HCT116 (cell line): Measurements from ENCODE around the gene ZXDC. TPM values are rescaled to one million over a fixed set of nuclear protein-coding genes. Genes with fewer than 3 reads are reported as not detected.

Experiments
- ATAC-seq: fragments of 200-7000 bp; cut with Tn5 transposase; 2 replicates; pipeline ENCODE4 v1.9.1; 2020; ENCODE audit warnings: mild to moderate bottlenecking, moderate library complexity
- BruUV-seq: library from RNA; stranded (reverse); fragments of 400-500 nt; replicated peaks from 2 replicates; lab custom pipeline; 2021; lab: Mats Ljungman, UMichigan
- CTCF ChIA-PET: fragments of 300-600 bp; sonication (Branson Sonifier 250); formaldehyde crosslinking; loops from one replicate; lab custom pipeline; 2021; ENCODE audit warnings: antibody characterized with exemption; lab: Charles Lee
- POLR2A ChIA-PET: fragments of 300-600, 350-600 bp; sonication (Branson Sonifier 250); formaldehyde crosslinking; loops from one replicate; lab custom pipeline; 2021; ENCODE audit warnings: antibody characterized with exemption; lab: Charles Lee
- RAD21 ChIA-PET, 2 experiments: fragments of 300-600 bp; sonication (Branson Sonifier 250); formaldehyde crosslinking; loops; one replicate each; lab custom pipeline; 2023; ENCODE audit warnings: low total read pairs in 2 of 2; ENCODE audit not compliant: uncharacterized antibody in 2 of 2, unreplicated experiment in 2 of 2, low non-redundant PET in 1 of 2; lab: Charles Lee
- DNase-seq: peaks from one replicate; pipeline ENCODE4 v3.0.0-alpha.2; 2010; ENCODE audit warnings: low read depth, low spot score
- H2AFZ ChIP-seq: fragments of 200-600 bp; shearing (Covaris generic), sonication (generic); 2 replicates; pipeline ENCODE4 v1.6.1; 2017; ENCODE audit warnings: low read depth, mixed run types, mixed read lengths, antibody characterized with exemption, low read length; ENCODE audit not compliant: poor library complexity, severe bottlenecking
- H3K27ac ChIP-seq: 2 replicates; pipeline ENCODE4 v1.5.1; 2012; ENCODE audit warnings: low read depth, low read length
- H3K27me3 ChIP-seq: fragments of 200-600 bp; sonication (generic); 2 replicates; pipeline ENCODE4 v1.6.1; 2016; ENCODE audit warnings: mixed run types, low read length, mixed read lengths; ENCODE audit not compliant: insufficient read depth
- H3K36me3 ChIP-seq, 2 experiments: fragments of 200-500 bp in 1 of 2; fragments of 200-600 bp in 1 of 2; sonication (Bioruptor generic) in 1 of 2; sonication (generic) in 1 of 2; 2 replicates each; pipeline versions ENCODE4 v1.5.1 to v1.6.1; 2014 to 2016; ENCODE audit warnings: low read length in 2 of 2, inconsistent platforms in 1 of 2, mixed read lengths in 1 of 2, mixed run types in 1 of 2; ENCODE audit not compliant: insufficient read depth in 2 of 2, control insufficient read depth in 1 of 2
- H3K4me1 ChIP-seq, 2 experiments: fragments of 200-600 bp in 1 of 2; sonication (generic) in 1 of 2; 2 replicates each; pipeline versions ENCODE4 v1.5.1 to v1.6.1; 2012 to 2017; ENCODE audit warnings: low read length in 2 of 2, inconsistent platforms in 1 of 2, mild to moderate bottlenecking in 1 of 2, mixed read lengths in 1 of 2, mixed run types in 1 of 2, moderate library complexity in 1 of 2; ENCODE audit not compliant: insufficient read depth in 2 of 2, control insufficient read depth in 1 of 2
- H3K4me2 ChIP-seq: fragments of 200-600 bp; sonication (generic); 2 replicates; pipeline ENCODE4 v1.6.1; 2017; ENCODE audit warnings: mixed run types, low read length, mixed read lengths
- H3K4me3 ChIP-seq, 2 experiments: fragments of 200-600 bp in 1 of 2; sonication (generic) in 1 of 2; replicated peaks in 1 of 2; 2 replicates each; pipeline ENCODE4 v1.5.1; 2011 to 2016; ENCODE audit warnings: low read length in 2 of 2, control low read depth in 1 of 2, low read depth in 1 of 2, mild to moderate bottlenecking in 1 of 2, mixed read lengths in 1 of 2, mixed run types in 1 of 2
- H3K79me2 ChIP-seq: fragments of 200-600 bp; sonication (generic); 2 replicates; pipeline ENCODE4 v1.6.1; 2017; ENCODE audit warnings: mild to moderate bottlenecking, mixed run types, low read length, moderate library complexity, mixed read lengths; ENCODE audit not compliant: insufficient read depth
- H3K9ac ChIP-seq: fragments of 200-600 bp; sonication (generic); 2 replicates; pipeline ENCODE4 v1.6.1; 2016; ENCODE audit warnings: low read length, mixed read lengths
- H3K9me2 ChIP-seq: fragments of 200-600 bp; sonication (generic), shearing (Covaris generic); 2 replicates; pipeline ENCODE4 v1.6.1; 2017; ENCODE audit warnings: mixed run types, mild to moderate bottlenecking, moderate library complexity; ENCODE audit not compliant: insufficient read depth
- H3K9me3 ChIP-seq, 2 experiments: fragments of 200-500 bp in 1 of 2; fragments of 200-600 bp in 1 of 2; sonication (Bioruptor generic) in 1 of 2; sonication (generic) in 1 of 2; 2 replicates each; pipeline ENCODE4 v1.6.1; 2014 to 2017; ENCODE audit warnings: low read length in 2 of 2, mixed read lengths in 2 of 2, inconsistent platforms in 1 of 2, low read depth in 1 of 2, mild to moderate bottlenecking in 1 of 2, mixed run types in 1 of 2, moderate library complexity in 1 of 2; ENCODE audit not compliant: control insufficient read depth in 1 of 2, insufficient read depth in 1 of 2
- H4K20me1 ChIP-seq: fragments of 200-600 bp; sonication (generic), shearing (Covaris generic); 2 replicates; pipeline ENCODE4 v1.6.1; 2017; ENCODE audit warnings: mixed run types, mild to moderate bottlenecking, moderate library complexity; ENCODE audit not compliant: insufficient read depth
- CBX3 ChIP-seq: IDR thresholded peaks from 2 replicates; pipeline ENCODE4 v1.6.1; 2012; ENCODE audit warnings: low read depth
- CTCF ChIP-seq, 3 experiments: fragments of 200-600 bp in 1 of 3; sonication (generic) in 1 of 3; IDR thresholded peaks in 2 of 3; conservative IDR thresholded peaks in 1 of 3; 2 replicates each; pipeline ENCODE4 v1.5.1; 2012 to 2017; ENCODE audit warnings: low read depth in 2 of 3, low read length in 2 of 3, antibody characterized with exemption in 1 of 3, borderline replicate concordance in 1 of 3, control low read depth in 1 of 3, mild to moderate bottlenecking in 1 of 3, mixed read lengths in 1 of 3, mixed run types in 1 of 3, moderate library complexity in 1 of 3; ENCODE audit not compliant: insufficient read depth in 1 of 3
- EGR1 ChIP-seq: IDR thresholded peaks from 2 replicates; pipeline ENCODE4 v1.6.1; 2012; ENCODE audit warnings: low read depth
- ELF1 ChIP-seq: IDR thresholded peaks from 2 replicates; pipeline ENCODE4 v1.6.1; 2012; ENCODE audit warnings: low read depth, borderline replicate concordance
- MAX ChIP-seq: IDR thresholded peaks from 2 replicates; pipeline ENCODE4 v1.6.1; 2012
- RAD21 ChIP-seq: IDR thresholded peaks from 2 replicates; pipeline ENCODE4 v1.6.1; 2012; ENCODE audit warnings: low read depth, mild to moderate bottlenecking
- REST ChIP-seq: IDR thresholded peaks from 2 replicates; pipeline ENCODE4 v1.6.1; 2012; ENCODE audit warnings: low read depth
- SP1 ChIP-seq: IDR thresholded peaks from 2 replicates; pipeline ENCODE4 v1.6.1; 2012; ENCODE audit warnings: low read depth
- YY1 ChIP-seq: IDR thresholded peaks from 2 replicates; pipeline ENCODE4 v1.6.1; 2011; ENCODE audit warnings: low read length, low read depth, moderate library complexity, mild to moderate bottlenecking; ENCODE audit not compliant: insufficient replicate concordance; ENCODE audit errors: extremely low read depth
- ZFX ChIP-seq: fragments of 450-650 bp; IDR thresholded peaks from 2 replicates; pipeline ENCODE4 v1.6.1; 2017
- ZNF274 ChIP-seq: fragments of 200-500 bp; sonication (Bioruptor generic); IDR thresholded peaks from 2 replicates; pipeline ENCODE4 v1.6.1; 2014; ENCODE audit warnings: mild to moderate bottlenecking, low read depth, low read length, inconsistent platforms
- intact Hi-C: fragments of 100-400 bp; cut with micrococcal nuclease; formaldehyde crosslinking; loops from 2 replicates; pipeline ENCODE4 v1.10.0; 2022
- total RNA-seq: library from RNA; stranded (reverse); gene quantifications from one replicate; pipeline ENCODE4 v1.2.1, GENCODE V29; 2021; ENCODE audit not compliant: unreplicated experiment

The ZXDC gene
- total RNA-seq, 1 experiment from 2014 or later, result 29.9 TPM

GRCh38 chr3:126514161-126514560, 38.5 kb upstream of the ZXDC start:
- ATAC-seq, result no peak
- H3K4me1 ChIP-seq, result no peaks in the 10 kb centered on the region; a peak in 1 of 4 replicates
- H3K27me3 ChIP-seq, result no peaks in the 10 kb centered on the region
- POLR2A ChIA-PET, result no interaction called here
- no peaks in the 10 kb centered on the region for H3K9me2 ChIP-seq
- no peaks in the 10 kb centered on the region for H3K9me3 ChIP-seq
- DNase-seq, result no peak
- no peak overlapping the region for H3K4me3 ChIP-seq
- no peaks in the 10 kb centered on the region for H3K79me2 ChIP-seq
- no peaks in the 10 kb centered on the region for H3K36me3 ChIP-seq
- intact Hi-C loops, result no loop called here
- no peaks in the 10 kb centered on the region for H4K20me1 ChIP-seq
- H3K27ac ChIP-seq, result no peak overlapping the region
- RAD21 ChIA-PET, result no interaction called here
- H3K4me2 ChIP-seq, result no peak overlapping the region
- no peak overlapping the region for H2AFZ ChIP-seq
- no peak overlapping the region for H3K9ac ChIP-seq
- CTCF ChIA-PET, result no interaction called here
- TF ChIP-seq CBX3 (no peak), REST (no peak), ELF1 (no peak), ZFX (no peak), SP1 (no peak), CTCF (IDR thresholded peaks at IDR 0.05 in 2 of 3, conservative IDR thresholded peaks at IDR 0.05 in 1 of 3; ENCODE audit: borderline replicate concordance in 1 of 3, insufficient read depth in 1 of 3, low read depth in 2 of 3, low read length in 2 of 3) (no peak), RAD21 (no peak), EGR1 (no peak), ZNF274 (no peak), MAX (no peak), YY1 (no peak)
- TF ChIP-seq, all 23 proteins: peak for 0
- no TSS peak for BruUV-seq
